H9 (cell line): ENCODE measurements around the gene MEF2A. TPM values are rescaled to one million over a fixed set of nuclear protein-coding genes. Genes with fewer than 3 reads are reported as not detected.

Experiments
- DNase-seq: peaks from one replicate; pipeline ENCODE4 v3.0.0-alpha.2; 2017
- H2AFZ ChIP-seq: one replicate; pipeline ENCODE4 v1.6.1; 2013; ENCODE audit warnings: mild to moderate bottlenecking, low read length, control low read depth, moderate library complexity
- H2AK5ac ChIP-seq: 2 replicates; pipeline ENCODE4 v1.6.1; 2013; ENCODE audit warnings: low read length, control low read depth, mixed read lengths; ENCODE audit not compliant: insufficient read length
- H2BK120ac ChIP-seq: one replicate; pipeline ENCODE4 v1.6.1; 2013; ENCODE audit warnings: low read depth, mild to moderate bottlenecking, low read length, control low read depth, inconsistent platforms; ENCODE audit not compliant: poor library complexity, severe bottlenecking
- H2BK12ac ChIP-seq: 2 replicates; pipeline ENCODE4 v1.6.1; 2013; ENCODE audit warnings: low read length, control low read depth, mixed read lengths, low read depth; ENCODE audit not compliant: insufficient read length
- H2BK15ac ChIP-seq: 2 replicates; pipeline ENCODE4 v1.6.1; 2013; ENCODE audit warnings: low read depth, low read length, control low read depth
- H2BK20ac ChIP-seq: one replicate; pipeline ENCODE4 v1.6.1; 2013; ENCODE audit warnings: low read depth, mild to moderate bottlenecking, low read length, control low read depth, inconsistent platforms; ENCODE audit not compliant: poor library complexity, severe bottlenecking
- H2BK5ac ChIP-seq: 2 replicates; pipeline ENCODE4 v1.6.1; 2013; ENCODE audit warnings: low read length, control low read depth, mixed read lengths; ENCODE audit not compliant: insufficient read length
- H3K14ac ChIP-seq: 2 replicates; pipeline ENCODE4 v1.6.1; 2013; ENCODE audit warnings: low read length, control low read depth; ENCODE audit not compliant: insufficient read depth
- H3K18ac ChIP-seq: 2 replicates; pipeline ENCODE4 v1.6.1; 2013; ENCODE audit warnings: low read depth, mild to moderate bottlenecking, mixed read lengths, low read length, control low read depth; ENCODE audit not compliant: insufficient read length
- H3K23ac ChIP-seq: 2 replicates; pipeline ENCODE4 v1.6.1; 2013; ENCODE audit warnings: low read length, control low read depth, mixed read lengths, low read depth; ENCODE audit not compliant: insufficient read length
- H3K23me2 ChIP-seq: 2 replicates; pipeline ENCODE4 v1.6.1; 2013; ENCODE audit warnings: low read depth, mild to moderate bottlenecking, mixed read lengths, low read length, control low read depth; ENCODE audit not compliant: insufficient read length, poor library complexity, severe bottlenecking
- H3K27ac ChIP-seq: 2 replicates; pipeline ENCODE4 v1.5.1; 2013; ENCODE audit warnings: low read length, control low read depth, mixed read lengths, low read depth; ENCODE audit not compliant: insufficient read length
- H3K27me3 ChIP-seq: 2 replicates; pipeline ENCODE4 v1.6.1; 2013; ENCODE audit warnings: low read length, control low read depth, inconsistent platforms; ENCODE audit not compliant: insufficient read depth
- H3K4ac ChIP-seq: 2 replicates; pipeline ENCODE4 v1.6.1; 2013; ENCODE audit warnings: low read depth, mild to moderate bottlenecking, control low read depth, inconsistent platforms, low read length, moderate library complexity
- H3K4me1 ChIP-seq: 2 replicates; pipeline ENCODE4 v1.6.1; 2013; ENCODE audit warnings: low read length, control low read depth, inconsistent platforms; ENCODE audit not compliant: insufficient read depth
- H3K4me2 ChIP-seq: 2 replicates; pipeline ENCODE4 v1.6.1; 2013; ENCODE audit warnings: low read length, control low read depth, mixed read lengths; ENCODE audit not compliant: insufficient read length, insufficient read depth
- H3K56ac ChIP-seq: 2 replicates; pipeline ENCODE4 v1.6.1; 2013; ENCODE audit warnings: low read depth, mild to moderate bottlenecking, mixed read lengths, low read length, control low read depth; ENCODE audit not compliant: insufficient read length
- H3K79me1 ChIP-seq: 2 replicates; pipeline ENCODE4 v1.6.1; 2013; ENCODE audit warnings: low read depth, mild to moderate bottlenecking, moderate library complexity, low read length, control low read depth, inconsistent platforms; ENCODE audit not compliant: insufficient read depth, poor library complexity, severe bottlenecking
- H3K79me2 ChIP-seq: 2 replicates; pipeline ENCODE4 v1.6.1; 2013; ENCODE audit warnings: low read length, control low read depth, inconsistent platforms; ENCODE audit not compliant: insufficient read depth
- H3K9ac ChIP-seq: 2 replicates; pipeline ENCODE4 v1.6.1; 2013; ENCODE audit warnings: low read length, control low read depth, mixed read lengths; ENCODE audit not compliant: insufficient read length; ENCODE audit errors: extremely low read depth
- H3K9me3 ChIP-seq: one replicate; pipeline ENCODE4 v1.6.1; 2013; ENCODE audit warnings: low read depth, low read length, inconsistent platforms; ENCODE audit not compliant: control insufficient read depth
- H3T11ph ChIP-seq: one replicate; pipeline ENCODE4 v1.6.1; 2013; ENCODE audit warnings: mild to moderate bottlenecking, low read length, control low read depth, inconsistent platforms
- H4K20me1 ChIP-seq: one replicate; pipeline ENCODE4 v1.6.1; 2013; ENCODE audit not compliant: control insufficient read depth, insufficient read length, insufficient read depth
- H4K5ac ChIP-seq: 2 replicates; pipeline ENCODE4 v1.6.1; 2013; ENCODE audit warnings: low read depth, mild to moderate bottlenecking, mixed read lengths, low read length, control low read depth; ENCODE audit not compliant: insufficient read length
- H4K8ac ChIP-seq: replicated peaks from 2 replicates; pipeline ENCODE4 v1.6.1; 2013; ENCODE audit warnings: low read length, control low read depth, mixed read lengths, low read depth; ENCODE audit not compliant: insufficient read length
- H4K91ac ChIP-seq: 2 replicates; pipeline ENCODE4 v1.6.1; 2013; ENCODE audit warnings: low read depth, mild to moderate bottlenecking, moderate library complexity, mixed read lengths, low read length, control low read depth; ENCODE audit not compliant: insufficient read length
- H3K27ac Mint-ChIP-seq, 3 experiments: 2 replicates in 2 of 3; 3 replicates in 1 of 3; pipeline ENCODE4 v1.8.0; 2020 to 2021; ENCODE audit warnings: mixed read lengths in 3 of 3, mild to moderate bottlenecking in 1 of 3, moderate library complexity in 1 of 3
- H3K27me3 Mint-ChIP-seq: 2 replicates; pipeline ENCODE4 v1.8.0; 2021; ENCODE audit warnings: low read depth, mild to moderate bottlenecking, moderate library complexity, mixed read lengths
- H3K36me3 Mint-ChIP-seq, 3 experiments: 2 replicates in 2 of 3; 3 replicates in 1 of 3; pipeline ENCODE4 v1.8.0; 2020 to 2021; ENCODE audit warnings: low read depth in 3 of 3, mixed read lengths in 3 of 3; ENCODE audit not compliant: insufficient read depth in 1 of 3
- H3K4me1 Mint-ChIP-seq, 2 experiments: 2 replicates each; pipeline ENCODE4 v1.8.0; 2020; ENCODE audit warnings: mixed read lengths in 2 of 2
- H3K4me3 Mint-ChIP-seq, 2 experiments: 2 replicates in 1 of 2; 3 replicates in 1 of 2; pipeline ENCODE4 v1.8.0; 2020 to 2021; ENCODE audit warnings: mild to moderate bottlenecking in 2 of 2, mixed read lengths in 2 of 2, moderate library complexity in 1 of 2
- H3K9me3 Mint-ChIP-seq, 2 experiments: 2 replicates in 1 of 2; 3 replicates in 1 of 2; pipeline ENCODE4 v1.8.0; 2020; ENCODE audit warnings: mild to moderate bottlenecking in 2 of 2, mixed read lengths in 2 of 2, moderate library complexity in 1 of 2
- CTCF ChIP-seq: fragments of 200-600 bp; sonication (generic); conservative IDR thresholded peaks from 3 replicates; pipeline ENCODE4 v1.8.0; 2021; ENCODE audit warnings: antibody characterized with exemption, mild to moderate bottlenecking
- WGBS: extraction: QIAGEN DNeasy Blood & Tissue Kit; methylation state at CpG from one replicate; pipeline ENCODE4 v1.1.7; 2013; ENCODE audit warnings: missing lambda C conversion rate, low lambda C conversion rate, mixed read lengths; ENCODE audit not compliant: insufficient read length; ENCODE audit errors: extremely low coverage; 5-methylcytosine and 5-hydroxymethylcytosine counted together
- total RNA-seq: library from RNA; stranded (reverse); gene quantifications from 2 replicates; pipeline ENCODE4 v1.2.1, GENCODE V29; 2021

Gene MEF2A
- total RNA-seq, 1 experiment from 2014 or later = 20.7 TPM

- Histone ChIP-seq H4K8ac (no peak overlapping the region), H3K79me2 (peaks cover 3% of the 10 kb centered on the region; the same call in 1 of the 2 replicates), H3K14ac (no peak overlapping the region), H4K5ac (no peak overlapping the region), H2BK12ac (no peak overlapping the region), H3K9me3 (no peaks in the 10 kb centered on the region), H2BK15ac (no peak overlapping the region), H2BK20ac (no peak overlapping the region), H3K23me2 (no peaks in the 10 kb centered on the region), H2AK5ac (no peak overlapping the region), H4K20me1 (no peaks in the 10 kb centered on the region), H2BK5ac (no peak overlapping the region), H3K4me2 (no peak overlapping the region), H3K56ac (no peak overlapping the region), H2AFZ (no peak overlapping the region), H3K79me1 (peaks cover 3% of the 10 kb centered on the region), H2BK120ac (no peak overlapping the region), H3K27me3 (no peaks in the 10 kb centered on the region), H3K9ac (no peak overlapping the region), H3K27ac (no peak overlapping the region), H3T11ph (no peak overlapping the region), H3K4ac (no peak overlapping the region), H3K18ac (no peak overlapping the region), H3K23ac (no peak overlapping the region), H4K91ac (no peak overlapping the region), H3K4me1 (peaks cover 6% of the 10 kb centered on the region; the same call in 1 of the 2 replicates)
- Mint-ChIP-seq H3K9me3 (no peaks in the 10 kb centered on the region), H3K4me3 (no peak overlapping the region), H3K4me1 (peaks cover 35 to 39% of the 10 kb centered on the region in 2 experiments), H3K36me3 (no peaks in the 10 kb centered on the region; a peak in 1 of 7 replicates), H3K27me3 (no peaks in the 10 kb centered on the region), H3K27ac (peak overlapping the region in 1 of 3 experiments; percentile 71; a peak in 3 of 7 replicates)
- no CpG with 5 or more reads among the region's 6 CpGs for WGBS
- no peak for TF ChIP-seq CTCF
- DNase-seq = no peak
Observed at GRCh38 chr15:99613887-99614647, 48.3 kb downstream of the MEF2A start.
